Measurements from ENCODE around the gene FAM131B. TPM values are rescaled to one million over a fixed set of nuclear protein-coding genes. Genes with fewer than 3 reads are reported as not detected.

The FAM131B gene
- total RNA-seq, 4 donors from 2014 or later: 0.11 to 0.54 TPM; not detected in 2

DNA sequence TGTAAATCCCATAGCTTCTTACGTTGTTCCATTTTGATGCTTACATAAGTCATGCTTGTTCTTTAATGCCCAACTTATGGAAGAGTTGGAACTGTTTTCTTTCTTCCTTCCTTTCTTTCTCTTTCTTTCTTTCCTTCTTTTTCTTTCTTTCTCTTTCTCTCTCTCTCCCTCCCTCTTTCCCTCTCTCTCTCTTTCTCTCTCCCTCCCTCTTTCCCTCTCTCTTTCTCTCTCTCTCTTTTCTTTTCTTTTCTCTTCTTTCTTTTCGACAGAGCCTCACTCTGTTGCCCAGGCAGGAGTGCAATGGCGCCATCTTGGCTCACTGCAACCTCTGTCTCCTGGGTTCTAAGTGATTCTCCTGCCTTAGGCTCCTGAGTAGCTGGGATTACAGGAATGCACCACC, 18.9 kb downstream of the FAM131B start:
- Histone ChIP-seq H3K9me3 (no peaks in the 10 kb centered on the region), H3K4me1 (peaks cover 4 to 6% of the 10 kb centered on the region in 2 donors), H3K27ac (no peak overlapping the region), H3K4me3 (replicated peaks in 1 of 3) (no peak overlapping the region), H3K36me3 (no peaks in the 10 kb centered on the region), H3K27me3 (no peaks in the 10 kb centered on the region)
- TF ChIP-seq POLR2A (IDR thresholded peaks at IDR 0.05) (no peak), CTCF (IDR thresholded peaks at IDR 0.05) (no peak)
- WGBS, 2 donors: 60 to 93% methylated on average over 3 of the region's 3 CpGs
- intact Hi-C loops (cut with DNase I): no loop called here
- no peak for DNase-seq

- no peak for DNase-seq
- H3K4me3 ChIP-seq (replicated peaks in 1 of 3): no peak overlapping the region
- intact Hi-C loops (cut with DNase I): no loop called here
- peaks cover 4 to 6% of the 10 kb centered on the region in 2 donors for H3K4me1 ChIP-seq
- H3K27ac ChIP-seq: no peak overlapping the region
- no peaks in the 10 kb centered on the region for H3K9me3 ChIP-seq
- WGBS, 2 donors: 93 to 95% methylated on average over 7 to 8 of the region's 8 CpGs
- no peaks in the 10 kb centered on the region for H3K36me3 ChIP-seq
- no peak for TF ChIP-seq POLR2A (IDR thresholded peaks at IDR 0.05)
- TF ChIP-seq CTCF (IDR thresholded peaks at IDR 0.05): no peak
- no peaks in the 10 kb centered on the region for H3K27me3 ChIP-seq
Measured at GRCh38 chr7:143341842-143342241, 20.7 kb downstream of the FAM131B start.

- intact Hi-C loops (cut with DNase I): no loop called here
- Histone ChIP-seq H3K27me3 (no peaks in the 10 kb centered on the region), H3K27ac (no peak overlapping the region), H3K4me1 (no peaks in the 10 kb centered on the region), H3K9me3 (no peaks in the 10 kb centered on the region), H3K36me3 (no peaks in the 10 kb centered on the region), H3K4me3 (replicated peaks in 1 of 3) (no peak overlapping the region)
- TF ChIP-seq CTCF (IDR thresholded peaks at IDR 0.05): no peak
- TF ChIP-seq POLR2A (IDR thresholded peaks at IDR 0.05): no peak
- 89 to 92% methylated on average over 3 of the region's 3 CpGs for WGBS, 2 donors
- no peak for DNase-seq
Measured at GRCh38 chr7:143337216-143337615, 25.3 kb downstream of the FAM131B start.

DNA sequence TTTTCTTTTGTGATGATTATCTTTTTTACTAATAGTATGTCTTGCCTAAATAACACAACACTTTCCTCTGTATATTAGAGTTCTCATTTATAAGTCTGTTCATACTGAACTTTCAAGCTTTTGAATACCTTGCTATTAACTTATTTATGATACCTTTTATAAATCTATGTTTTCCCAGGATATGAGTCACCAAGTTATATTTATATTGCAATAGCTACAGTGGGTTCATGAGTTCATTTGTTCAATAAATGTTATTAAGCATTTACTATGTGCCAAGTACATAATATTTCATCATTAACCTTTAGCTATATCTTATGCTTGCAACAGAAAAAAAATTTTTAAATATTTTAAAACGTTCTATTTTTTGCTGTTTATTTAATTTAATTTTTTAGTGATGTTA, 28.3 kb downstream of the FAM131B start:
- TF ChIP-seq POLR2A (IDR thresholded peaks at IDR 0.05) (no peak), CTCF (IDR thresholded peaks at IDR 0.05) (no peak)
- Histone ChIP-seq H3K4me3 (replicated peaks in 1 of 3) (no peak overlapping the region), H3K27me3 (no peaks in the 10 kb centered on the region), H3K9me3 (no peaks in the 10 kb centered on the region), H3K27ac (no peak overlapping the region), H3K36me3 (no peaks in the 10 kb centered on the region), H3K4me1 (no peaks in the 10 kb centered on the region)
- intact Hi-C loops (cut with DNase I): no loop called here
- 49 to 53% methylated on average over 1 of the region's 1 CpG for WGBS, 2 donors
- no peak for DNase-seq

GRCh38 chr7:143331179-143331801, 31.2 kb downstream of the FAM131B start:
- H3K4me3 ChIP-seq (replicated peaks in 1 of 3): no peak overlapping the region
- WGBS, 2 donors: 85 to 94% methylated on average over 8 of the region's 8 CpGs
- H3K9me3 ChIP-seq: no peaks in the 10 kb centered on the region
- H3K4me1 ChIP-seq: no peaks in the 10 kb centered on the region
- no peaks in the 10 kb centered on the region for H3K36me3 ChIP-seq
- TF ChIP-seq CTCF (IDR thresholded peaks at IDR 0.05) (no peak), POLR2A (IDR thresholded peaks at IDR 0.05) (no peak)
- H3K27me3 ChIP-seq: no peaks in the 10 kb centered on the region
- no peak for DNase-seq
- no peak overlapping the region for H3K27ac ChIP-seq
- intact Hi-C loops (cut with DNase I): no loop called here

Data from thyroid gland (tissue), 4 donors.